Measurements from ENCODE around the gene C11orf68.
"Not testable (repeated sequence)": the region's sequence is repeated elsewhere in the genome, so short reads cannot be mapped to it uniquely, and the experiment has no call there.

GRCh38 chr11:65892137-65892540 lies 26.7 kb downstream of the C11orf68 start:
- not testable (repeated sequence) for TF ChIP-seq CTCF, EZH2phosphoT487 (IDR thresholded peaks at IDR 0.05; ENCODE audit: low read length)

Measured in MM.1S (cell line).